T-helper 2 cell treated with Interferon-gamma antibody and Interleukin-4, amounts not matched to agents 5 μg/mL and 100 μg/mL, for 36 hours (primary cell): Measurements from ENCODE around the gene SPATA2.
A peak's percentile ranks its signal among the peaks of the same experiment; 100 is the strongest.
"Not testable (repeated sequence)": the region's sequence is repeated elsewhere in the genome, so short reads cannot be mapped to it uniquely, and the experiment has no call there.

ENCODE experiments used
- DNase-seq: peaks from one replicate; pipeline ENCODE4 v3.0.0; 2021; ENCODE audit warnings: low spot score
- H3K27ac Mint-ChIP-seq: one replicate; pipeline ENCODE4 v1.8.0; 2021; ENCODE audit warnings: mild to moderate bottlenecking, mixed read lengths
- H3K27me3 Mint-ChIP-seq: one replicate; pipeline ENCODE4 v1.8.0; 2021; ENCODE audit warnings: low read depth, mixed read lengths
- H3K36me3 Mint-ChIP-seq: one replicate; pipeline ENCODE4 v1.8.0; 2021; ENCODE audit warnings: low read depth, mixed read lengths
- H3K4me1 Mint-ChIP-seq: one replicate; pipeline ENCODE4 v1.8.0; 2021; ENCODE audit warnings: low read depth, mixed read lengths
- H3K4me3 Mint-ChIP-seq: one replicate; pipeline ENCODE4 v1.8.0; 2022; ENCODE audit warnings: mild to moderate bottlenecking, moderate library complexity, mixed read lengths
- H3K9me3 Mint-ChIP-seq: one replicate; pipeline ENCODE4 v1.8.0; 2021; ENCODE audit warnings: mixed read lengths

The SPATA2 gene

DNA sequence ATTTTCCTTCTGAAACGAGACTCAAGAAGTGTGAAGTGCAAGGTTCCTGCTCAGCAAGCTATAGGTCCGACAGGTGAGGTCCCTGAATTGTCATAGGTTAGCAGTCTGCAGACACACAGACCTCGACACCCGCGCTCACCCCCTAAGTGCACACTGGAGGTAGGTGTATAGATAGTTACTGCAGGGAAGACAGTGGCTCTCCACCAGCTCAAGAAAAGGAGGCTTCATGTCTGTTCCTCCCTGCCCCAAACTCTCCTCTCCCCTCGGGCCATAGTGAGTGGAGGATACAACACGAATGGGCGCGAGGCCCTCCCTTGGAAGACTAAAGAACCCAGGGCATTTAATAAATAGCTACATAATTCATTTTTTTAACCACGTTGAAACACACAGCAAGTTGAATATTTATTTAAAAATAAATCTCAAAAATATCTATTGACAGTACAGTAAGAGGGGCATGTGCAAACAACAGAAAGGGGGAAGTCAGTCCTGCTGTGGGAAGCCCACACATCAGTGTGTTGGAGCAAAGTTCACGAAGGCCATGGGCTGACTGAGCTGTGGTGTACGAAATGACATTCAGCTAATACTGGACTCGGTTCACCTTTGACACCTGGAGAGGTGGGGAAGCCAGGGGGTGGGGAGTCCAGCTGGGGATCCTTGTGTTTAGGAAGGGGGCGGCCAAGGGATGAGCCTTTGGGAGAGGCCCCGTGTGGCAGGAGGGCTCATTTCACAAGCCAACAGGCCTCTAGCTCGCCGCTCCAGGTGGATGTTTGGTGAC, 10.7 kb downstream of the SPATA2 start:
- no peaks in the 10 kb centered on the region for H3K9me3 Mint-ChIP-seq
- H3K36me3 Mint-ChIP-seq, result peaks cover 21% of the 10 kb centered on the region
- no peak overlapping the region for H3K4me3 Mint-ChIP-seq
- no peak overlapping the region for H3K27ac Mint-ChIP-seq
- H3K27me3 Mint-ChIP-seq, result no peaks in the 10 kb centered on the region
- H3K4me1 Mint-ChIP-seq, result no peaks in the 10 kb centered on the region
- DNase-seq, result no peak

GRCh38 chr20:49901588-49901987, 13.7 kb downstream of the SPATA2 start:
- Mint-ChIP-seq H3K27ac (no peak overlapping the region), H3K27me3 (no peaks in the 10 kb centered on the region), H3K9me3 (no peaks in the 10 kb centered on the region), H3K4me3 (no peak overlapping the region), H3K4me1 (no peaks in the 10 kb centered on the region), H3K36me3 (peaks cover 17% of the 10 kb centered on the region)
- DNase-seq, result no peak

DNA sequence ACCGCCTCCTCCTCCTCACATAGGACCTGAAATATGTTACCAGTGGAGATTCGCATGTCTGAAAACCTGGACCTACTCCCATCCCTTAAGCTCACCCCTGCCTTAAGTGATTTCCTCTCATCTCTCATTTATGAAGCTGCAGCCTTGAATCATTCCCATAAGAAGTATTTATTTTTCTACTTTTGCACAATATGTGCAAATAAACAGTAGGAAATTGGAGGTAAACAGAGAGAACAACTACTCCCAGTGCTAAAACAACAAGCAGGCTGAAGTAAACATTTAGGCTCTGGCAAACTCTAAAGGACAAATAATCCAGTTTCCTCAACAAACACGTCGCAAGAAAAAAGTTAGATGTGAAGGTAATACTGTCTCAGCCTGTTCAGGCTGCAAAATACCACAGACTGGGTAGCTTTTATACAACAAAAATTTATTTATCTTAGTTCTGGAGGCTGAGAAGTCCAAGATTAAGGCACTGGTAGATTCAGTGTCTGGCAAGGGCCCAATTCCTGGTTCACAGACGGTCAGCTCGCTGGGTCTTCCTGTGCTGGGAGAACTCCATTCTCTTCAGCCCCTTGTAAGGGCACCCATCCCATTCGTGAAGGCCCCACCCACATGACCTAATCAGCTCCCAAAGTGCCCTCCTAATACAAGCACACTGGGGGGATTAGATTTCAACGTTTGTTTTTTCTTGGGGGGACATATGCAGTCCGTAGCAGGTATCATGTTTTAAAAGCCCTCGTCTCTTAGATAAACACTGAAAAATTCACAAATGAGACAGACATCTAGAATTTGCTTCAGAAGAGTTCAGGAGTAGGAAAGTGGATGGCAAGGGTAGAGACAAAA, 15.6 kb downstream of the SPATA2 start:
- Mint-ChIP-seq H3K9me3 (no peaks in the 10 kb centered on the region), H3K27ac (no peak overlapping the region), H3K4me3 (no peak overlapping the region), H3K27me3 (no peaks in the 10 kb centered on the region), H3K4me1 (peaks cover 3% of the 10 kb centered on the region), H3K36me3 (peaks cover 4% of the 10 kb centered on the region)
- DNase-seq, result no peak

DNA sequence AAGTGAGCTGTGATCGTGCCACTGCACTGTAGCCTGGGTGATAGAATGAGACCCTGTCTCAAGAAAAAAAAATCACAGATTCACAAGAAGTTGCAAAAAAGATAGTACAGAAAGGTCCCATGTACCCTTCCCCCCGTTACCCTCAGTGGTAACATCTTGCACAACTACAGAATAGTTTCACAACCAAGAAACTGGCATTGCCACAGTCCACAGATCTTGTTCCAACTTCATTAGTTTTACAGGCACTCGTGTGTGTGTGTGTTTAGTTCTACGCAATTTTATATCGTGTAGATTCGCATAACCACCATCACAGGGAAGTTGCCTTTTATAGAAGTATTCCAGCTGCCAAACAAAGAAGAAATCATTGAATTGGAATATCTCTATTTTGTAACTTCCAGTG, 19.1 kb downstream of the SPATA2 start:
- no peaks in the 10 kb centered on the region for H3K27me3 Mint-ChIP-seq
- peaks cover 20% of the 10 kb centered on the region for H3K4me1 Mint-ChIP-seq
- no peaks in the 10 kb centered on the region for H3K36me3 Mint-ChIP-seq
- no peaks in the 10 kb centered on the region for H3K9me3 Mint-ChIP-seq
- no peak for DNase-seq
- no peak overlapping the region for H3K4me3 Mint-ChIP-seq
- H3K27ac Mint-ChIP-seq, result no peak overlapping the region

DNA sequence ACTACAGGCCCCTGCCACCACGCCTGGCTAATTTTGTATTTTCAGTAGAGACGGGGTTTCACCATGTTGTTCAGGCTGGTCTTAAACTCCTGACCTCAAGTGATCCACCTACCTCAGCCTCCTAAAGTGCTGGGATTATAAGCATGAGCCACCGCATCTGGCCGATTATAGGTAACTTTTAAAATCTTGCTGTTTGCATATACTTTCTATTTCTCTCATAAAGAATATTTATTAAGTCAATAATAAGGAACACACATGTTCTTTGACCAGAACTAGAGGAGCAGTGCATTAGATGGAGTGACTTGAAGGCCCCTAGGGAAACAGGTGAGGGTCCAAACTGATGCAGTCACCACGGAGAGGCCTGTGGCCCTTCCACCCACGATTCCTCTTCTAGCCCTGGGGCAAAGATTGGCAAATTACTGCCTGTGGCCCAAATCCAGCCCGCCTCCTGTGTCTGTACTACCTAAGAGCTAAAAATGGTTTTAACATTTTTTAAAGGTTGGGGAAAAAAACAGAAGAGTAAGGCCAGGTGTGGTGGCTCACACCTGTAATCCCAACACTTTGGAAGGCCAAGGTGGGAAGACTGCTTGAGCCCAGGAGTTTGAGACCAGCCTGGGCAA, 19.7 kb downstream of the SPATA2 start:
- H3K27me3 Mint-ChIP-seq, H3K4me3 Mint-ChIP-seq, H3K27ac Mint-ChIP-seq, H3K9me3 Mint-ChIP-seq, H3K36me3 Mint-ChIP-seq, DNase-seq: not testable (repeated sequence)
- H3K4me1 Mint-ChIP-seq, result peaks cover 20% of the 10 kb centered on the region

- peak overlapping the region; percentile 70 for H3K27ac Mint-ChIP-seq
- no peaks in the 10 kb centered on the region for H3K9me3 Mint-ChIP-seq
- H3K4me1 Mint-ChIP-seq, result peaks cover 23% of the 10 kb centered on the region
- peaks cover 8% of the 10 kb centered on the region for H3K36me3 Mint-ChIP-seq
- DNase-seq, result no peak
- peak overlapping the region; percentile 29 for H3K4me3 Mint-ChIP-seq
- no peaks in the 10 kb centered on the region for H3K27me3 Mint-ChIP-seq
Measured at GRCh38 chr20:49894073-49894470, 21.3 kb downstream of the SPATA2 start.

DNA sequence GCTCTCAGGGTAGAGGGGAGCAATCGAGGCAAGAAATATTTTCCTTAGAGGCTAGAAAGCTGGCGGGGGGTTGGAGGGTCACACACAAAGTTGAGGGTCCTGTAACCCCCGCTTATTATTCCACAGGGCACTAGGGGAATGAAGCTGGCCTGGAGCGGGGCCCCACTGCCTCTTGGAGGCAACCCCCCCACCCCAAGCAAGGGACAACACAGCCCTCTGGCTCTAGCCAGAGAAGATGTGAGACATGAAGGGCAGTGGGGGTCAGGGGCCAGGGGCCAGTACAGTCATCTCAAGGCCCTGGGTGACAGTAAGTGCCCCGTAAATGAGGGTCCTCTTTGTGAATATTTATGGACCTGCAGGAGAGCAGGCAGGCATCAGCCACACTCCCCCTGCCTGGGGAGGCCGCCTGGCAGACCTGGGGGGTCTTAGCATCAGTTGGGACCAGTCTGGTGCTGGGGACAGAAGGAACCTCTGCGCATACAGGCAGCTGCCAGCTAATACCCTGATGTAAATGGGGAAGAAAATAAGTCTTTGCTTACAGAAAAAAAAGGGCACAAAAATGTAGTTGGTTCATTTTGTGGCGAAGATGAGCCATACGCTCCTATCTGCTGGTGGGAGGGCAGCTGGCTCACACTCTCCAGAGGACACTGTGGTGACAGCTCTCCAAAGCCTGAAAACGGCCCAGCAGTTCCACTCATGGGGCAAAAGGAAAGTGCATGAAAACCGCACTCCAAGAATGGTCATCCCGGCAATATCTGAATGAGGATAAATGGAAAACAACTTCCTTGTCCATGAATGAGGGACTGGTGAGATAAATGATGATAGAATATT, 21.9 kb downstream of the SPATA2 start:
- H3K36me3 Mint-ChIP-seq, result peaks cover 14% of the 10 kb centered on the region
- H3K27me3 Mint-ChIP-seq, result no peaks in the 10 kb centered on the region

DNA sequence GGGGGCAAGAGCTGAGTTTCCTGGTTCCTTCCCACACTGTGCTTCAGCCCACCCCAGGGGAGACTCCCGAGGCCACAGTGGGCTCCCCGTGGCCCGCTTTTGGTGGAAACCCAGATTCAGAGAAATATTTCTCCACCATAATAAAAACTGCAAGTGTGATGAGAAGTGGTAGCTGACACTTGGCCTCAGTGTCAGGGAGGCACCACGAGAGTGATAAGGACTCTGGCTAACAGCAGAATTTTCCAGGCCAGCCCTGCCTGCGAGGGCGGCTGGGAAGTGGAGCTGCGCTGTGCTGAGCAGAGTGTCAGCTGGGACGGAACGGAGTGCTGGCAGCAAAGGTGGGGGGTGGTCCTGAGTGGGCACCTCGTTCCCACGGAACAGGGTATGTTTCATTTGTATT, 22.5 kb downstream of the SPATA2 start:
- H3K36me3 Mint-ChIP-seq, result peaks cover 17% of the 10 kb centered on the region
- DNase-seq, result no peak
- no peaks in the 10 kb centered on the region for H3K9me3 Mint-ChIP-seq
- H3K27me3 Mint-ChIP-seq, result no peaks in the 10 kb centered on the region
- H3K27ac Mint-ChIP-seq, result peak overlapping the region; percentile 73
- no peak overlapping the region for H3K4me3 Mint-ChIP-seq
- H3K4me1 Mint-ChIP-seq, result peaks cover 25% of the 10 kb centered on the region

More for the DNA sequence above, 21.9 kb downstream of the SPATA2 start:
- Mint-ChIP-seq H3K27ac (peak overlapping the region; percentile 70), H3K4me3 (peak overlapping the region; percentile 29), H3K9me3 (no peaks in the 10 kb centered on the region), H3K4me1 (peaks cover 23% of the 10 kb centered on the region)
- DNase-seq, result peak; percentile 51

- Mint-ChIP-seq H3K9me3 (no peaks in the 10 kb centered on the region), H3K36me3 (peaks cover 21% of the 10 kb centered on the region), H3K4me1 (peaks cover 25% of the 10 kb centered on the region), H3K27me3 (no peaks in the 10 kb centered on the region), H3K4me3 (no peak overlapping the region), H3K27ac (peak overlapping the region; percentile 20)
- no peak for DNase-seq
Measured at GRCh38 chr20:49892260-49892659, 23.1 kb downstream of the SPATA2 start.

- no peak for DNase-seq
- H3K27ac Mint-ChIP-seq, result no peak overlapping the region
- H3K4me1 Mint-ChIP-seq, result peaks cover 25% of the 10 kb centered on the region
- no peak overlapping the region for H3K4me3 Mint-ChIP-seq
- peaks cover 23% of the 10 kb centered on the region for H3K36me3 Mint-ChIP-seq
- H3K27me3 Mint-ChIP-seq, result no peaks in the 10 kb centered on the region
- H3K9me3 Mint-ChIP-seq, result no peaks in the 10 kb centered on the region
Measured at GRCh38 chr20:49891476-49892110, 23.7 kb downstream of the SPATA2 start.

DNA sequence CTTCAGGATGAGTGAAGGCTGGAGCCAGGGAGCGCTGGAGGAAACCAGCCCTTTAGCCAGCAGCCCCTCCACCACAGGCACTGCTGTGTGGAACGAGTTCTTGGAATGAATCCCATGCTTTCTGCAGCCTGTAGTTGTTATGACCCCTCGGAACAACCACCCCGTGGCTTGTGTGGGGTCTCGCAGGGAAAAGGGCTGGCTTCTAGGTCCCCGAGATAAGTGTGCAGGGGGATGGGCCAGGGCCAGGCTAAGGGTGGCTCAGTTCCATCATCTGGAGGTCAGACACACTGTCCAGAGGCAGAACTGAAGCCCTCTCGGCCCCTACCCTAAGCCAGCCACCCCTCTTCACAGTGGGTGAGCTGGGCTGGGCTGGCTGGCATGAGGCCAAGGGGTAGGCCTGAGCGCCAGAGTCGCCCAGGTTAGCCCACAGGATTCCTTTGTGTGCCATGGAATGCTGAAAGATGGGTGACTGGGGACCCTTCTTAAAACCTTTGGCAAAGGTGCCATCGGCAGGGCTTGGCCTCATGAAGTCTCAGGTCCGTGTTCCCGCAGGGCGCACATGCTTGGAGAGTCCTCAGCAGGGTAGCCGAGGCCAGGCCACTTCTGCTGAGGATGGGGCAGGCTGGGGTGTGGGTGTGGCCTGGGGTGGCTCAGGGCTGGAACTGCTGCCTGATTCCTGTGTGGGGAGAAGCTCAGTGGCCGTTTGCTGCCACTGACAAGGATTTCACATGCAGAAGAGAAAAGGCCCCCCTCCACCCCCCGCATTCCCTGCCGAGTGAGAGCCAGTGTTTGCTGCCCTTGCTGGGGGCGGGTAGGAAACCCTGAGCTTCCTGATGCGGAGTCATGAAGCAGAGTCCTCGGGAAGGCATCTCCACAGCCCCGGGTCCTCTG, 24.6 kb downstream of the SPATA2 start:
- Mint-ChIP-seq H3K4me3 (no peak overlapping the region), H3K4me1 (peaks cover 25% of the 10 kb centered on the region), H3K36me3 (peaks cover 23% of the 10 kb centered on the region), H3K27me3 (no peaks in the 10 kb centered on the region), H3K27ac (no peak overlapping the region), H3K9me3 (no peaks in the 10 kb centered on the region)
- no peak for DNase-seq

GRCh38 chr20:49889935-49890333, 25.4 kb downstream of the SPATA2 start:
- Mint-ChIP-seq H3K27me3 (no peaks in the 10 kb centered on the region), H3K36me3 (peaks cover 23% of the 10 kb centered on the region), H3K4me3 (no peak overlapping the region), H3K4me1 (peaks cover 24% of the 10 kb centered on the region), H3K27ac (no peak overlapping the region), H3K9me3 (no peaks in the 10 kb centered on the region)
- no peak for DNase-seq
